Measurements from ENCODE around the gene FAM72B. TPM values are rescaled to one million over a fixed set of nuclear protein-coding genes. Genes with fewer than 3 reads are reported as not detected.
"Not testable (repeated sequence)": the region's sequence is repeated elsewhere in the genome, so short reads cannot be mapped to it uniquely, and the experiment has no call there.

FAM72B gene
- polyA plus RNA-seq (2013, experiment 1 of 2; ENCODE audit: insufficient read length) = 5.9 TPM
- polyA plus RNA-seq (2013, experiment 2 of 2; ENCODE audit: insufficient read length) = 1.6 TPM

- DNase-seq = peak; percentile 99
Observed at GRCh38 chr1:121184290-121185127, at the start of gene FAM72B, which contains the start of gene SRGAP2C. Gene FAM72B, minus strand, starts transcription at chr1:121184340. Its CDS starts 851 bp downstream, at chr1:121183489. Gene SRGAP2C, plus strand, starts transcription at chr1:121184975. Its CDS starts 2,472 bp downstream, at chr1:121187447.

DNA sequence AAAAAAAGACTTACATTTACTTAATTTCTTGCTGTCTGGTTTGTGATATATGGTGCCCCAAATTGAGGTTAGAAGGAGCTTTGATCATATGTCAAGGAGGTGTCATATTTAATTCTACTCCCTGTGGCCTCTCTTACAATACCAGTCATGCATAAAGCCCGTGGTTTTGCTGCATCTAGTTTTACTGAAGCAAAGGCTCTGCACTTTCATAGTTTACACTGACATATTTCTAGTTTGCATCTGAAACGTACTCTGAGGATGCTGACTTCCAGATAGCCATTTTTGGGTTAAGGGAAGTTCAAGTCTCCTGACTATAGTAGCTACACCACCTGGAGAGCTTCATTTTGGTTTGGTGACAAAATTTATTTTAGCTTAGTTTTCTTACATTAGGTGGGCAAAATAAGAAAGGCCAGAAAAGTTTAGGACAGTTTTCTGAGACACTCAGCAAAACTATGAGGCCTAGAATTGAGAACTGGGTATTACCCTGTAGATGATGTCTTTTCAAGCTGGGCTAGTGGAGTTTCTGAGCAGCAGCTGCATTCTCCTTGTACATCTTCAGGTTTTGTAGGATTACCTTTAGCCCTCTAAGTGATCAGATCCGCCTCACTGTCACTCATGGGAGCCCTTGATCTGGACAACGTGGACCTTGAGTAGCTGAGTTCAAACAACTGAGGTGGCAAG is 48.4 kb upstream of the FAM72B start:
- not testable (repeated sequence) for DNase-seq

DNA sequence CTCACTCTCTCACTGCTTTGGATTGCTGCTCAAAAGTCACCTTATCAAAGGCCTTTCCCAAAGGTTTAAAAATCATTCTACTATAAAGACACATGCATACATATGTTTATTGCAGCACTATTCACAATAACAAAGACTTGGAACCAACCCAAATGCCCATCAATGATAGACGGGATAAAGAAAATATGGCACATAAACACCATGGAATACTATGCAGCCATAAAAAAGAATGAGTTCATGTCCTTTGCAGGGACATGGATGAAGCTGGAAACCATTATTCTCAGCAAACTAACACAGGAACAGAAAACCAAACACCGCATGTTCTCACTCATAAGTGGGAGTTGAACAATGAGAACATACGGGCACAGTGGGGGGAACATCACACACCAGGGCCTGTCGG is 46.5 kb upstream of the FAM72B start:
- DNase-seq = not testable (repeated sequence)

DNA sequence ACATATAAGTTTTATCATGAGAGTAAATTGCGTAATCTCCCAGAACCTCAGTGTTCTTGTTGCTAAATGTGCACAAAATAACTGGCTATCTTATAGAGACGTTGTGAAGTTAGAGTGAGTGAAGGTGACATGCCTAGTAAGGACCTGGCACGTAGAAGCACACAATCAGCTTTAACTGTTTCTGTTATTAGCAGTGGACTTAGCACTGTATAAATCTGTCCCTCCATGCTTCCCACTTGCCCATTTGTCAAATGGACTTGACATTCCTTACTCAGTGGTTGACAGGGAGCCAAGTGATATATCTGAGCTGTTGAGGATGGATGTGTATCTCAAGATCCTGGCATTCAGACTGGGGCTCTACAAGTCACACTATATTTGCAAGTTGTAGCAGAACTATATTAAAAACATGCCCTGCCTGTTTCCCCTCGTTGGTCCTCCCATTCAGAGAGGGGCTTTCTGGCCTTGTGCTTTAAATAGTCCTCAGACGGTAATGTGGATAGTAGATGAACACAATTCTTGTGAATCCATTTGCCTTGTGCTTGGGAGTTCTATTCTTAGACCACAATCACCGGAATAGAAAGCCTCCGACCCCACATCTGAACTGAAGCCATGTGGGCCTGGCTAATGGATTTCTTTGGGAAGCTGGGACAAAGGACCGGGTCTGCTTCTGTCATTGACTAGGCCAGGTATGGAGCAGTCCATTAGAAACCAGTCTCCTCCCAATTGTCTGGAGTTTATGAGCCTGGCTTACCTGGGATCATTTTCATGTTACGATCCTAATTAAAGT is 43.6 kb upstream of the FAM72B start:
- DNase-seq = not testable (repeated sequence)

DNA sequence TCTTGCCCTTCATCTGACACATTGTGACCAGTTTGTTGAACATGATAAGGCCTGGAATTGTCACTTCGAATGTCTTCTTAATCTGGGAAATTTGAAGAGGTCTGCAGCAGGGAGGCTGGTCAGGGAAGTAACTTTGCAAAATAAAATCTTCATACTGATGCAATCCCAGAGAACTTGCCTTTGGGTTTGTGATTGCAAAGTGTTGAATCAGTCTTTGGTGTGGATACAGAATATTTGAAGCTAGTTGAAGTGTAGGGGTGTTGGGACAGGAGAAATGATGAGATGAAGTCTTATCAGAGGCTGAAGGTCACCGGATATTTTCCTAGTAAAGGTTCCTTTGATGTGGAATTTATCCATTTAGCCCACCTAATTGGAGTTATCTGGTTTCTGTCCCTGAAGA is 42.8 kb upstream of the FAM72B start:
- DNase-seq = not testable (repeated sequence)

DNA sequence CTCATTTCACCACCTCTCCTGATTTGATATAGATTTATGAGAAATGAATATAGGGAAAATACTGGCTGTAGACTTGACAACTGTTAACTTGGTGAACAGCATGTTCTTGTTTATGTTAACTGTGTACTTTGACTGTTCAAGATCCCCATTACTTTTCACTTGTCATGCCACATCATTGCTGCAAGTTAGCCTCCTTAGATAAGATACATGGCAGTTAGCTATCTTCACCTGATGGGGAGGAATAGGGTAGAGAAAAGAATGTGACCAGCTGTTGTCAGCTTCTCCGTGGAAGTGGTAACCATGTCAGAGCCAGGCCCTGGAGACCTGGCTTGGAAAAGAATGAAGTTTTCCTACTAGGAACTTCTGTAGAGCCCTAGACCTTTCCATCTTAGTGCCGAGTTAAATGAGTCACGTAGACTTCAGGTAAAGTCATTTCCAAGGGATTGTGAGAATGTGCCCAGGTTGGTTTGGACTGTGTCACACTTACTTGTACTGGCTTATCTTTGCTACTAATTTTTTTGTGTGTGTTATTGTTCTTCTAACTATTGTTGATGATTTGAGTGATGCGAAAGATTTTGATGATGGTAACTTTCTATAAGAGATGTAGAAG is 42.3 kb upstream of the FAM72B start:
- not testable (repeated sequence) for DNase-seq

DNA sequence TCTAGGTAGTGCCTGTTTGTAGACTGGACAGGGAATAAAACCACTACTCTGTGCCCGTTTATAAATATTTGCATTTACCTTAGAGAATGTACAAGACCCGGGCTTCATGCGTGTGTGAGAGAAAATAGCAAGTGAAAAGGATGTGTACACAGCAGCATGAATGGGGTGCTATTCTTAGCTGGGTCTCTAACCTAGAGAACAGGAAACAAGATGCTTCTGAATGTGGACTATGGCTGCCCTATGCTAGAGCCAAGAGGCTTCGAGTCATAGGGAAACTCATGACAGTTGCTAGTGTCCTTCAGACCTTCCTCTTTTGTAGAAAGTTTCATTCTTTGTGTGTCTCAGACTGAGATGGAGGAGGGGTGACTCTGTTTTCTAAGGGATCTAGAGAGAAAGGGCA is 40.6 kb upstream of the FAM72B start:
- not testable (repeated sequence) for DNase-seq

DNA sequence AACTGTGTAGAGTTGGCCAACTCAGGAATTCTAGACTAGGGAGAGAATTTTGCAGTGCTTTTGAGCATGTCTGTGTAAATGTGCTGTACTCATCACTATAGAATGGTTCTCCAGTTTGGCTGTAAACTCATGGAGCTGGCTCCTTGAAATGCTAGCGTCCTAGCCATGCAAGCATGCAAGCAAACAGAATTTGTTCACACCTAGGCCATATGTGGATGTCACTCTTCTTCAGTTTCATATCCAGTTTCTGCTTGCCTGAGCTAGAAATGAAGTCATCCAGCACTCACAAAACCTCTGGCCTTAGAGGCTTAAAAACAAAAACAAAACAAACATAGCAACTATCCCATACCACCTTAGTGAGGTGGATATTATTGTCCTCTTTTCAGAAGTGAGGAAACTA is 37.6 kb upstream of the FAM72B start:
- not testable (repeated sequence) for DNase-seq

DNA sequence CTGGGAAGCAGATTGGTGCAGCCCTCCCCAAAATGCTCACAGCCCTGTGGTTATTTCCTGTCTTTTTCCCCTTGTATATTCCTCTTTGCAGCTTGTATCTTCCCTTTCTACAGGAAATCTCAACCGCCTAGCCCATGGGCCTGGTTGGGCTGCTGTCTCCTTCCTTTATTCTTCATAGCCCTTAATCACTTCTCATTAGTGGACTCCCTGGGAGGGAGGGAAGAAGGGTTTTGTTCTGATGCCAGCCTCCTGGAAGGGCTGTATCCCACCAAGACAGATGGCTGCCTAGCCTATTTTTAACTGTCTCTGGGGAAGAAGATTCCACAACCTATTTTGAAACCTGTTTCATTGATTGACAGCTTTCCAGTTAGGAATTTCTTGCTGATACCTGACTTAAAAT is 32.5 kb upstream of the FAM72B start:
- DNase-seq = not testable (repeated sequence)

DNA sequence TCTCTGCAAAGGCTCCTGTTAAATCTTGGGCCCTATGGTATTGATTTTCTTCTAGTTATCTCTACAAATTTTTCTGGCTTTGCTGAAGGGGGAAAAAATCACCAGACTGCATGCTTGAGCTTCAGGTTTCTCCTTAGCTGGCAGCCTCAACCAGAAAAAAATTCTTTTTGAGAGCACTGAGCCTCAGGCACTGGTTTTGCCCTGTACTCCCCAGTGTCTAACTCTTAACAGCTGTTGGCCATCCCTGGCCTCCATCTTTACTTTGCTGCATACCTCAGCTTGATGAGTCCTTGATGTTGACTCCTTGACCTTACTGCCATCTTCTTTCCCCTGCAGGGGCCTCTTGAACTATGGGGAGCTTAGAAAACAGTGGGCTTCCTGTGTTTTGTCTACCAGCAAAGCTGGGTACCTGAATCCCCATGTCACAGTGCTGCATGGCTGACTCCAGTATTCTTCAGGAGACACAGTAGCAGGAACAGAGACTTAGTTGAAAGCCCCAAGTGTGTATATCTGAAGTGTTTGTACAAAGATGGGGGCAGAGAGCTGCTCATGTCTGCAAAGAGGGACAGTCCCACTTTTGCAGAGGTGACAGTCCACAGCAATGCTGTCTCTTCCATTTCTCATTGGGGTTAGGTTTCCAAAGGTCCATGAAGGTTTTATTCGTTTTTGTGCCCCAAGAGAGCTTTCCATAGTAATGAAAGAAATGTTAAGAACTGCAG is 31.7 kb upstream of the FAM72B start:
- DNase-seq = not testable (repeated sequence)

DNA sequence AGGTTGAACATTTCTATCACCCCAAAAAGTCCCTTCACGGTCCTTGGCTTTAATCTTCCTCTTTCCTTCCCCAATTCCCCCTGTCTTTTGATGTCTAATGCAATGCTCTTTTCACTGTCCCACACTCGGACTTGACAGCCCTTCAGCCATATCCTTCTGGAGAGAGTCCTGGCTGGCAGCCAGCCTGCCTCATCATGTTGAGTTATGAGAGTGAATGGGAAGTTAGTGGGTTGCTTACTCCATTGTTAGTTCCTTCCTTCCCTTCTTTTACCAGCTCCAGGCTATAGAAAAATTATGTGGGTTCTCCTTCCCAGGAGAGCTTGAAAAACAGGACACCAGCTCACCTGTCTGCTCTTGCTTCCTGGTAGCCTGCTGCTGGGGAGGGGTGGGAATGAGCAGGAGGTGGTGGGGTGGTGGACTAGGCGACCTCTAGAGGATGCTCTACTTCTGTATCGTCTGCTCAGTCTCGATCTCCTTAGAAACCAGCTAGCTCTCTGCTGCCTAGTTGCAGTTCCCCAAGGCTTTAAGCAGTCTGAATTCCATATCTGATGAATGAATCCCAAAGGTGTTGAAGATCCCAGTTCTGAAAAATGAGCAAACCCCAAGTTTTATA is 30.5 kb upstream of the FAM72B start:
- DNase-seq = not testable (repeated sequence)

DNA sequence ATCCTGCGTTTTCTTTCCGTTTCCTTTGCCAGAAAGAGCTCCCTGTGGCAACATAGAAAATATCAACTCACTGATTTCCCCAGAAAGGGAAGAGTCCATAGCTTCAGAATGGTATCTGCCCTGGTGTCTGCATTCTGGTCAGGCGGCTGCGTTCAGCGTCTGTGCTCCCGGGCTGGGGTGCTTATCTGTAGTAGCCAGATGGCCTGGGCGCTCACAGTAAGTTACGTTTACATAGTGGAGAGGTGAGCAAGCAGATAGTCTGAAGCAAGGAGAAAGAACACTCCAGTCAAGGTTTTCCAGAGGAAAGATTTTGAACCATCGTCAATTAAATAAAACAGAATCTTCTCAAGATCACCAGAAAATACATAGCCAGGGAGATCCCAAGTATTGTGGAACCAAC is 29.4 kb upstream of the FAM72B start:
- not testable (repeated sequence) for DNase-seq

GRCh38 chr1:121210778-121211177 is 26.6 kb upstream of the FAM72B start:
- DNase-seq = not testable (repeated sequence)

DNA sequence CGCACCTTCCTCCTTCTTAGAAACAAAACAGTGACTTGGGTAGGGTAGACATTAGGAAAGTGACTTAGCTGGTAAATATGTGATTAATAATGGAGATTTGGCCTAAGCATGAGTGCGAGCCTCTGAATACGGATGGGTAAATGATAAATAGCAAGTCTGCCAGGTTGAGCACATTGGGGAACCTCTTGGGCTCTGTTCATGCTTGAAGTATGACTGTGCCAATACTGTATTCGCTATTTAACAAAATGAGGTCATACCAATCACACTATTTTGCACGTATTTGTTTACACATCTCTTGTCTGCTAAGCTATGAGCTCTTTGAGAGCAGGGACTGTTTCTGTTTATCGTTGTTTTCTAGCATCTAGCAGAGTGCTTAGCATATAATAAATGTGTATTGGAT is 24.2 kb upstream of the FAM72B start:
- not testable (repeated sequence) for DNase-seq

GRCh38 chr1:121207328-121207727 is 23.2 kb upstream of the FAM72B start:
- DNase-seq = not testable (repeated sequence)

DNA sequence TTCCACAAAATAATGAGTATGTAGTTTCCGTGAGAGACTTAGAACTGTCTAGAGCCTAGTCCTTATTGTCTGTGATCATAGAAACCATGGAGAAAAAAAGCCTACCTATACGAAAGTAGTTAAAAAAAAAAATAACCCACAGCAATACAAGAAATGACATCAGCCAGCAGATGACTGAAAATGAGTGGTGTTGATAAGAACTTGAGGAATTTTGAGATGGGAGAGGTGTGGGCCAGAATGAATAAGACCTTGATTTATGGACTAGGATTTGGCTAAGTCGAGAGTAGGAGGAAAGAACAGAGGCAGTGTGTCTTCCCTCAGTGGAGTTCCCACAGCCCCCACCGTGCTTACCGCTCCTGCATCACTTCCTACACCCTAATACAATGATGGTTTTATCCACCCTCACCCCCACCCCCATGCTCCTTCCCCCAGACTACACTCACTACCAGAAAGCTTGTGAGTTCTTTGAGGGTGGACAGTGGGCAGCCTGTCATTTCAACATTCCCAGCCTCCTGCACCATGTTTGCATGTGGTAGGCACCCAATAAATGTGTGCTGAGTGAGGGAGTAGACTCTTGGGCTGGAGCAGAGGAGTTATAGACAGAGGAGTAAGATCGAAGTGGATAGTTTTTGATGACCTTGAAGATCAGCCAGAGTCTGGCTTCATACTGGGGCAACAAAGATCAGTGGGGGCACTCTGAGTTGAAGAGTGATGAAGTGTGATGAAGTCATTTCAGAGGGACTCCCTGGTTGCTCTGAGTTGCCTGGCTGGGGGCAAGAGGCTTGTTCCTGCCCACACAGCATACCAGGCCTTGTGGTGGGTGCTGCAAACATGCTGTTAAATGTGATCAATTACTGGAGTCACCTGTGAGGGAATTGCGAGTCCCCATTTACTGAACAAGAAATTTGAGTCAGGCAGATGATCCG is 21.9 kb upstream of the FAM72B start:
- not testable (repeated sequence) for DNase-seq

GRCh38 chr1:121202986-121203385 is 18.8 kb upstream of the FAM72B start:
- DNase-seq = not testable (repeated sequence)

DNA sequence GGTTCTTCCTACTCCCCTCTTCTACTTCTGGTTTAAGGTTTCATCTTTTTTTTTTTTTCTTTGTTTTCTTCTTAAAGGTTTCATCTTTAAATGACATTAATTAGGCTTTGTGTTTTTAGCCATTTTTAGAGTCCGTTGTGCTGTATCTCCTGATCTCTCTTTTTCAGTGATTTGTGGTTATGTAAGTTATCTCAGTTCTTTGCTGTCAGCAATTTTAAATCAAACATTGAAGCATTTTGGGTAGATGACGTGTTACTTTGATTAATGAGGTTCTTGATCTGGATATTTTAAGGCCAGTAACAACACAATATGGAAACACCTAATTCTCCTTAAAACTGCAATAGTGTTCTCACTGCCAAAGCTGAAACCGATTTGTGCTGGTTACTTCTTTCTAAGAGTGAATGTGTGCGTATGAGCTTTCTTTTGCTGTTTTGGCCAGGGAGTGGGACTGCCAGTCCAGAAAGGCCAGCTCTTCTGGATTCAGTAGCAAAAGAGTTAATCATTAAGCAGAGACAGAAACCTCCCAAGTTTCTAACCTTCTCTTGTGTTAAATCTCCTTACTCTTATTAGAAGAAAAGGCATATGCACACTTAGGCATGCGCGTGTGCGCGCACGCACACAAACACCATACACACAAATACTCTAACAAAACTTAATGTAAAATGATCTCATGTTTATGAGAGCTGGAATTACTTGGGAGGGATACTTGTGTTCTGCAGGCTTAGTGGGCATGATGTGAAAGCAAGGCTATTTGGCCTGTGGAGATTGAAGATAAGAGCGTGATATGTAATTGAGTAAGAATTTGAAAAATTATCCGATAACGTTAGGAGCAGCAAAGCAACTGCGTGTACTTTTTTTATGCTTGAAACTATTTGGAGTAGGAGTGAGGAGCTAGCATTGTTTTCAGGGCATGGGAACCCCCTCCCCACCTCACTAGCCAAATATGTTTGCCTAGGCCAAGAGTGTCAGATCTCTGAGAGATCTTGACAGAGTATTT is 17.1 kb upstream of the FAM72B start:
- peak; percentile 34 for DNase-seq

Measured in fibroblast of skin of back (primary cell).